Retinal pigment epithelial cell (primary cell): ENCODE measurements around the gene CEMIP2.

Experiments
- DNase-seq: peaks from one replicate; pipeline ENCODE4 v3.0.0-alpha.2; 2010; ENCODE audit warnings: low read depth
- H3K4me3 ChIP-seq: 2 replicates; pipeline ENCODE4 v1.5.1; 2011; ENCODE audit warnings: mild to moderate bottlenecking, low read length, control low read depth, moderate library complexity
- TF ChIP-seq, protein P1 (sequence below): conservative IDR thresholded peaks from 2 replicates; pipeline ENCODE4 v1.5.1; 2011; ENCODE audit warnings: low read depth, low read length, control low read depth, inconsistent platforms

The CEMIP2 gene

DNA sequence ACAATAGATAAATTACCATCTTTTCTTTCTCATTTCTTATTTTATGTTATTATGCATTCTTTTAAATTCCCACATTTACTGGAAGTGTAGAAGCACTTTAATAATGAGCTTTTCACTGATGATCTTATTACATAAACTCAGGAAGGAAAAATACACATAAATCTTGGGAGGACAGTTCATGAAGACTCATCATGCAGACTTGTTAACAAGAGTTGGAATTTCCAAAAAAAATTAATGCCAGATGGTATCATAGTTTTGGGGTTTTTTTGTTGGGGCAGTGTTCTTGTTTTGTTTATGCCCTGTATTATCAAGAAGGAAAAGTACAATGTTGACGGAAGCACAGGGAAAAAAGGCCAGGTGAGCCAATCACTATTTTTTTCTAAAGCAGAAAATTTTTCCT, 35.1 kb downstream of the CEMIP2 start:
- H3K4me3 ChIP-seq = no peak overlapping the region
- DNase-seq = no peak
- TF ChIP-seq, protein P1, sequence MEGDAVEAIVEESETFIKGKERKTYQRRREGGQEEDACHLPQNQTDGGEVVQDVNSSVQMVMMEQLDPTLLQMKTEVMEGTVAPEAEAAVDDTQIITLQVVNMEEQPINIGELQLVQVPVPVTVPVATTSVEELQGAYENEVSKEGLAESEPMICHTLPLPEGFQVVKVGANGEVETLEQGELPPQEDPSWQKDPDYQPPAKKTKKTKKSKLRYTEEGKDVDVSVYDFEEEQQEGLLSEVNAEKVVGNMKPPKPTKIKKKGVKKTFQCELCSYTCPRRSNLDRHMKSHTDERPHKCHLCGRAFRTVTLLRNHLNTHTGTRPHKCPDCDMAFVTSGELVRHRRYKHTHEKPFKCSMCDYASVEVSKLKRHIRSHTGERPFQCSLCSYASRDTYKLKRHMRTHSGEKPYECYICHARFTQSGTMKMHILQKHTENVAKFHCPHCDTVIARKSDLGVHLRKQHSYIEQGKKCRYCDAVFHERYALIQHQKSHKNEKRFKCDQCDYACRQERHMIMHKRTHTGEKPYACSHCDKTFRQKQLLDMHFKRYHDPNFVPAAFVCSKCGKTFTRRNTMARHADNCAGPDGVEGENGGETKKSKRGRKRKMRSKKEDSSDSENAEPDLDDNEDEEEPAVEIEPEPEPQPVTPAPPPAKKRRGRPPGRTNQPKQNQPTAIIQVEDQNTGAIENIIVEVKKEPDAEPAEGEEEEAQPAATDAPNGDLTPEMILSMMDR = no peak

DNA sequence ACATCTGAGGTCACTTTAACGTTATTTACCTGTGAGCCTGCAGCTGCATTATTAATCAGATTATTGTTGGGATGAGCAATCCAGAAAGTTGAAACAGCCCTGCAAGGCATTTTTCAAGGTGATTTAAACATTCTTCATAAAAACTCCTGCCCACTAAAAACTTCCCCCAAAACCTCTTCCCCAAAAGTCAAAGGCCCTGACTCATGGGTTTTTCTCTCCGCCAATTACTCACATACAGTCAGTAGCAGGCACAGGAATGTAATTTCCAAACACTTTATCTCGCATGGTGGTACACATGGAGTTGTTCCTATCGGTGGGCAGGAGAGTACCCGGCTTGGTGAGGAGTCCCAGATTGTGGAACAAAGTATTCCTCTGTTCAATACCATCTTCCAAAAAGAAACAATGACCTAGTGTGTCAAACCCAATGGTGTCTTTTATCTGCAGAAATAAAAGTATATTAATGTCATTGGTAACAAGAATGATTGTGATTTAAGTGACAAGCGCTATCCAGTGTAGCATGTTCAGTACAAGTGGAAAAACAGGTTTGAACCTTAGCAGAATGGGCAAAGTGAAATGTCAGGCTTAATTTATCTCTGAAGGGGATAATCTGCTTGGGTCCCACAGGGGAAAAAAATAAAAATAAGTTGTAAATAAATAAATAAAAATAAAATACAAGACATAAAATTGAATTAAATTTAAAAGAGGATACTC, 38.3 kb downstream of the CEMIP2 start:
- DNase-seq = no peak
- H3K4me3 ChIP-seq = no peak overlapping the region
- TF ChIP-seq, protein P1 = no peak

DNA sequence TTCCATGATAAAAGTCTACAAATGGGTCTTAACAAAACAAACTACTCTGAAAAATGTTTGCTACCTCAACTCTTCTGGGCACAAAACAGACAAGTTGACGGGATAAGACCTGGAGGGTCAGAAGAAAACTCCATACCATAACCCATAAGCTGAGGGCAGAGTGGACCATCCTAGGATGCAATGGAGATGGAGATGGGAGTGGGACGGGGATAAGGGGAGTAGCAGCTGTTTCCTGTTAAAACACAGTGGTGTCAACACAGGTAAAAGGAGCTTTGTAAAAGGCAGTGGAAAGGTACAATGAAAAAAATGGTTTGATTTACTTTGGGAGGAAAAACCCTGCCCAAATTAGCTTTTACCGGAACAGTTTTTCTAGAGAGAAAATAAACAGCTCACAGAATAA, 41.6 kb downstream of the CEMIP2 start:
- no peak overlapping the region for H3K4me3 ChIP-seq
- TF ChIP-seq, protein P1 = no peak
- no peak for DNase-seq

DNA sequence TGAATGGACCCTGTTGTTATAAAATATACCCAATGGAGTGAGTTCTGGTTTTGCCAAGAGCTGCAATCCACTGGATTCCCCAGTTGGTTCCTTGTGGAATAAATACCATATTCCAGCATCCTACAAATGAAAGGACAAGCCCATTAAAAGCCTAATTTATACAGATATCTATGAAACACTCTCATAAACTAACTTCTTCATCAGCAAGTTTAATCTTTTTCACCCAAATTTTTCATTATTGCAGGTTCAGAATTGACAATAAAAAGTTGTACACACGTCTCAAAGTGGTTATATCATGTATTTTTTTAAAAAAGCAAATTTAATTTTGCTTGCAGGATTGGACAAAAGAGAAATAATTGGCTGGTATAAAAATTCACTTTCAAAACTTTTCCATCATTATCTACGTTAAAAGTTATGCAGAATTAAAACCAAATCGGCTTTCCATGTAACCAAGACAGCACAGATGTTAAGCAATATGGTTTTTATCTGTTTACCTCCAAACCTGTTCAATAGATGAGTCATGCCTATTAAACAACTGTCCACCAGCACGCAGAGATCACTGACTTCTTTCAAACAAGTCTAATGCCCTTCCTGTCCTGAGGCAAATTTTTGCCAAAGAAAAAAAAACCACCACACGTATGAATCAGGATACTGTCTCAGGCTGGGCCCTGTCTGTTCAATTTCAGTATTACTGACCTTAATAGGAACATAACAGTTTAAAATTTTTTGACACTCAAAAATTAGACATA, 42.5 kb downstream of the CEMIP2 start:
- TF ChIP-seq, protein P1 = no peak
- no peak for DNase-seq

DNA sequence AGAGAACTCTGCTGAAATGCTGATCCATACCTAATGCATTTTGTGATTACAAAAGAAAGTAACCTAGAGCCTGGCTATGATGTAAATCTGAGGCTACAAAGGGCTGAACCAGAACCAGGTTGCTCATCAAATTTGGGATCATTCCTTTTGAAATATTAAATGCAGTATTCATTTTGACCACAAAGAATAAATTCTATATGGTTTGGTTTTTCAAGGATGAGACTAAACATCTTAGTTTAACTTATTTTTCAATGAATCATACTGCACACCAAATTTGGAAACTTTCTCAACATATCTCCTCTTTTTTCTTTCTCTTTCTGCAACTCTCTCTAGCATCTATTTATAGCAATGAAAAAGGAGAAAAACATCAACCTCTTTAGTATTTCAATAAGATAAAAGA, 46.5 kb downstream of the CEMIP2 start:
- no peak for DNase-seq
- no peak overlapping the region for H3K4me3 ChIP-seq
- TF ChIP-seq, protein P1 = no peak

More for the DNA sequence above, 42.5 kb downstream of the CEMIP2 start:
- no peak overlapping the region for H3K4me3 ChIP-seq

DNA sequence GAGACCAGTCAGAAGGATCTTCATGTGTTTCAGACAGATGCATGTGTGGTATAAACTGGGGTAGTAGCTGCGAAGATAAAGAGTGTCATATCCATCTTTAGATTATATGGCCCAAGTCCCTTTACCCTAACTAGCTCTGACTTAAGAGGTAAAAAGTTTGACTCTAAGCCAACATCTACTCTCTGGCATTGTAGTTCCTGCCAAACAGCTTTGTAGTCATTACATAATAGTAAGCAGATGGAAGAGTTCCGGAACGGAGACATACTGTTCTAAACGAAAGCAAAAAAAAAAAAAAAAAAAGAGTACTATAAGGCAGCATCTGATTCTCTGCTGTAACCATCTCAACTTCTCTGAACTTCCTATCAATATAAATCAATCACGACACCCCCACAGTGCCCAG, 48.8 kb downstream of the CEMIP2 start:
- TF ChIP-seq, protein P1 = no peak
- no peak for DNase-seq
- H3K4me3 ChIP-seq = no peak overlapping the region

DNA sequence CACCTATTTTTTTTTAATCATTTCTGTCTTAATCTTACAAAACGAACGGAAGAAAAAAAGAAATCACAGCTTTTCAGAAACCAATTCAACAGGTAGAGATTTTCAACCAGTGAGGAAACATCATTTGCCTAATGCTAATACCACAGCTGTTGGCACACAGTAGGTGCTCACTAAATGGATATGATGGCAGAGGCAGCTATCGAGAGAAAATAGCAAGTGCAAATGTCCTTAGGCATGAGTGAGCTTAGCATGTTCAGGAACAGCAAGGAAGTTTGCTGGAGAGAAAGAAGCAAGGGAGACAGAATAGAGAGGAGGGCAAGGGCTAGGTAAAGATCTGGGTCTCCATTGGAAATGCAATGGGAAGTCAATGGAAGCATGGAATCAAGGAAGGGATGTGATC, 49.2 kb downstream of the CEMIP2 start:
- TF ChIP-seq, protein P1 = no peak
- H3K4me3 ChIP-seq = no peak overlapping the region
- DNase-seq = no peak
